ENCODE measurements around the gene FLOT2. TPM values are rescaled to one million over a fixed set of nuclear protein-coding genes. Genes with fewer than 3 reads are reported as not detected.
"Not testable (repeated sequence)": the region's sequence is repeated elsewhere in the genome, so short reads cannot be mapped to it uniquely, and the experiment has no call there.

Gene FLOT2
- total RNA-seq, 4 donors from 2014 or later: 60.2 to 94.8 (median 86.0) TPM

DNA sequence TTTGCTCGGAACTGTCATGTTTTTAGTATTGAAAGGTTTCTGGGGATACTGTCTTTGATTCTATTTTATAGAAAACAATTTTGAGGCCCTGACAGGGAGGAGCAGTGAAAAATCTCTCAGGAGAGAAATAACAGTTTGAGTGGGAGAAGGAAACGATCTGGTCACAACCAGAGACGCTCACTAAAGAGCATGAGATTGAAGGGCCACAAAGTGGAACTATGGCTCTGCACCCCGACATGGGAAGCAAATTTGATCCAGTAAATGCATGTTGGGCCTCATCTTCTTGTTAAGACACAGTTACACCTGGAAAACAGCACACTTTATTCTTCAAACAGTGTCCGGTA is 42.2 kb downstream of the FLOT2 start:
- intact Hi-C loops (cut with DNase I): loop anchor here (5.0 kb wide), 1 partner anchor 93 kb away; no protein-coding TSS in a partner anchor
- peak overlapping the region; percentile 65 to 80 (median 67) for H3K4me3 ChIP-seq
- peaks cover 11 to 18% (median 16%) of the 10 kb centered on the region in 4 donors for H3K4me1 ChIP-seq
- DNase-seq (ENCODE audit: extremely low spot score): no peak
- no peaks in the 10 kb centered on the region for H3K27me3 ChIP-seq
- H3K36me3 ChIP-seq: peaks cover 16 to 43% (median 41%) of the 10 kb centered on the region in 4 donors
- 19% methylated on average over 5 of the region's 5 CpGs for whole genome bisulfite sequencing
- peak overlapping the region; percentile 70 to 82 (median 76) for H3K27ac ChIP-seq (replicated peaks in 1 of 4)
- no peaks in the 10 kb centered on the region for H3K9me3 ChIP-seq
- TF ChIP-seq EP300 (IDR thresholded peaks at IDR 0.05): no peak
- TF ChIP-seq POLR2A (IDR thresholded peaks at IDR 0.05; ENCODE audit: low read depth): no peak
- TF ChIP-seq, protein P1, sequence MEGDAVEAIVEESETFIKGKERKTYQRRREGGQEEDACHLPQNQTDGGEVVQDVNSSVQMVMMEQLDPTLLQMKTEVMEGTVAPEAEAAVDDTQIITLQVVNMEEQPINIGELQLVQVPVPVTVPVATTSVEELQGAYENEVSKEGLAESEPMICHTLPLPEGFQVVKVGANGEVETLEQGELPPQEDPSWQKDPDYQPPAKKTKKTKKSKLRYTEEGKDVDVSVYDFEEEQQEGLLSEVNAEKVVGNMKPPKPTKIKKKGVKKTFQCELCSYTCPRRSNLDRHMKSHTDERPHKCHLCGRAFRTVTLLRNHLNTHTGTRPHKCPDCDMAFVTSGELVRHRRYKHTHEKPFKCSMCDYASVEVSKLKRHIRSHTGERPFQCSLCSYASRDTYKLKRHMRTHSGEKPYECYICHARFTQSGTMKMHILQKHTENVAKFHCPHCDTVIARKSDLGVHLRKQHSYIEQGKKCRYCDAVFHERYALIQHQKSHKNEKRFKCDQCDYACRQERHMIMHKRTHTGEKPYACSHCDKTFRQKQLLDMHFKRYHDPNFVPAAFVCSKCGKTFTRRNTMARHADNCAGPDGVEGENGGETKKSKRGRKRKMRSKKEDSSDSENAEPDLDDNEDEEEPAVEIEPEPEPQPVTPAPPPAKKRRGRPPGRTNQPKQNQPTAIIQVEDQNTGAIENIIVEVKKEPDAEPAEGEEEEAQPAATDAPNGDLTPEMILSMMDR (IDR thresholded peaks at IDR 0.05): no peak
- no peak for TF ChIP-seq POLR2AphosphoS5 (IDR thresholded peaks at IDR 0.05)

DNA sequence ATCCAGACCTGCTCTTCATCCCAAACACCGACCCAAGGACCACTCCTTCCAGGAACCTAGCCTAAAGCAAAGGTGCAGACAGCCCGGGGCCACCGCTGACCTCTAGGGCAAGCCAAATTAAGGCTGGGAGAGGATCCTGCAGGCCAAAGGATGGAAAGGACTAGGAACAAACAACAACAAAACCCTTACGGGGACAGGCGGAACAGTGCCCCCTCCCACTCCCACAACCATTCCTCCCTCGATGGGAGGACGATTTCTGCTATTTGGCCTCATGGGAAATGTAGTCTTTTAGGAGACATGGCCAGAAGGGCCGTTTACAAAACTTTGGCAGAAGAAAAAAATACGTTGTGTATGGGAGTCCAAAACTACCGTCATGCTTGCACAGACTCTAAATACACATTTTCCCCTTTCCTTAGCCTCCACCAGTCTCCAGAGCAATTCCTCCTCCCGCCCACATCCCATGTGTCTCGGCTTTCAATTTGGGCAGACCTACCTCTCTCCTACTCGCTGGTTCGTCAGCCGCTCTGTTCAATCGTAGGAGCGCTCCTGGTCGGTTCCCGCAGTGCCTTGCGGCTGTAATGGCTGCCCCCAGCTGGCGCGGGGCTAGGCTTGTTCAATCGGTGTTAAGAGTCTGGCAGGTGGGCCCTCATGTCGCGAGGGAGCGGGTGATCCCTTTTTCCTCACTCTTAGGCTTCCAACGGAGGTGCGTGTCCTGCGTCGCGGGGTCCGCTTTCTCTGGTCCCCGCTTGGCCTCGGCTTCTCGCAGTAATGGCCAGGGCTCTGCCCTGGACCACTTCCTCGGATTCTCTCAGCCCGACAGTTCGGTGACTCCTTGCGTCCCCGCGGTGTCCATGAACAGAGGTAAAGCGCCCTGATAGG is 42.8 kb downstream of the FLOT2 start, which contains the start of gene ERAL1:
Gene ERAL1, plus strand, starts transcription at position 560 of the 879 bp plus-strand sequence. Its CDS starts 19 bp downstream, at position 579.
- Histone ChIP-seq H3K36me3 (peaks cover 10 to 37% (median 35%) of the 10 kb centered on the region in 4 donors), H3K4me3 (peak within 1 kb of the TSS; percentile 65 to 80 (median 67)), H3K9me3 (no peaks in the 10 kb centered on the region), H3K4me1 (peaks cover 11 to 18% (median 16%) of the 10 kb centered on the region in 4 donors), H3K27me3 (no peaks in the 10 kb centered on the region), H3K27ac (replicated peaks in 1 of 4) (peak within 1 kb of the TSS; percentile 70 to 82 (median 76))
- TF ChIP-seq, protein P1 (IDR thresholded peaks at IDR 0.05): peak in 1 of 3 experiments; percentile 30
- peak; percentile 30 for TF ChIP-seq POLR2A (IDR thresholded peaks at IDR 0.05; ENCODE audit: low read depth)
- TF ChIP-seq EP300 (IDR thresholded peaks at IDR 0.05): no peak
- TF ChIP-seq POLR2AphosphoS5 (IDR thresholded peaks at IDR 0.05): peak; percentile 84 to 89
- peak; percentile 95 for DNase-seq (ENCODE audit: extremely low spot score)
- intact Hi-C loops (cut with DNase I): loop anchor here (5.0 kb wide), 2 partner anchors 37 to 92 kb away; no protein-coding TSS in a partner anchor
- 2% methylated on average over 42 of the region's 42 CpGs for WGBS

DNA sequence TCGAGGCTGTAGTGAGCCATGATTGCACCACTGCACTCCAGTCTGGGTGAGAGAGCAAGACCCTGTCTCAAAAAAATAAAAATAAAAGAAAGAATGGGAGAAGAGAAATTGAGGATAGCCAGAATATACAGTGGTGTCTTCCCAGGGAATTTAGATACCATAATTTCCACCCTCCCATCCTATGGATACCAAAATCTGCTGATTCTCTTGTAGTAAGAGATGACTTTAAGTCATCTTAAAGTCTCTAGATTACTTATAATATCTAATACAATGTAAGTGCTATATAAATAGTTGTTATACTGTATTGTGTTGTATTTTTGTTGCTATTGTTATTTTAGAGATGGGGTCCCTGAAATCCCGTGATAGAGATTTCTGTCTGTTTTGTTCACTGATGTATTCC is 44.2 kb downstream of the FLOT2 start:
- Histone ChIP-seq H3K36me3 (peaks cover 0 to 23% (median 21%) of the 10 kb centered on the region in 4 donors), H3K4me1 (peaks cover 11 to 18% (median 16%) of the 10 kb centered on the region in 4 donors), H3K9me3 (no peaks in the 10 kb centered on the region), H3K4me3 (no peak overlapping the region), H3K27ac (replicated peaks in 1 of 4) (no peak overlapping the region), H3K27me3 (no peaks in the 10 kb centered on the region)
- DNase-seq (ENCODE audit: extremely low spot score): no peak
- TF ChIP-seq, protein P1 (IDR thresholded peaks at IDR 0.05): no peak
- no peak for TF ChIP-seq POLR2AphosphoS5 (IDR thresholded peaks at IDR 0.05)
- 94% methylated on average over 2 of the region's 2 CpGs for WGBS
- intact Hi-C loops (cut with DNase I): loop anchor here (5.0 kb wide), 1 partner anchor 36 kb away; no protein-coding TSS in a partner anchor

DNA sequence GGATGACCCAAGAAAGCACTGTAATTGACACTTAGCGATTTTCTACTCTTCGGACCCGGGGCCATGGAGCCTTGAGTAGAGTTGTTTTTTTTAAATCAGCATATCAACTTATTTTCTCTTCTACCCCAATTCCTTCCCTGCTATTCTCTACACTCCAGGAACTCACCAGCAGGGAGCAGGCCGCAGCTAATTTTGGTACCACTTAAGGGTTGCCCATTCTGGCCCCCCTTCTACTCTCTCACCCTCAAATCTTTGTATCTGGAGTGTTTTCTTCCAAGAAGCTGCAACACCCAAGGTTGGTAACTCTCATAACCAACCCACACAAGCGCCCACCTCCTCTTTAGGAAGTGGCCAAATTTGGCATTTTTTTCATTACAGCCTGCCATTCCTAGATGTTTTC is 48.3 kb downstream of the FLOT2 start:
- DNase-seq (ENCODE audit: extremely low spot score): no peak
- H3K4me3 ChIP-seq: no peak overlapping the region
- H3K27me3 ChIP-seq: no peaks in the 10 kb centered on the region
- peaks cover 3 to 5% (median 4%) of the 10 kb centered on the region in 4 donors for H3K4me1 ChIP-seq
- H3K9me3 ChIP-seq: no peaks in the 10 kb centered on the region
- no peak overlapping the region for H3K27ac ChIP-seq (replicated peaks in 1 of 4)
- no peaks in the 10 kb centered on the region for H3K36me3 ChIP-seq
- no peak for TF ChIP-seq POLR2AphosphoS5 (IDR thresholded peaks at IDR 0.05)
- 82% methylated on average over 5 of the region's 5 CpGs for WGBS
- intact Hi-C loops (cut with DNase I): no loop called here

DNA sequence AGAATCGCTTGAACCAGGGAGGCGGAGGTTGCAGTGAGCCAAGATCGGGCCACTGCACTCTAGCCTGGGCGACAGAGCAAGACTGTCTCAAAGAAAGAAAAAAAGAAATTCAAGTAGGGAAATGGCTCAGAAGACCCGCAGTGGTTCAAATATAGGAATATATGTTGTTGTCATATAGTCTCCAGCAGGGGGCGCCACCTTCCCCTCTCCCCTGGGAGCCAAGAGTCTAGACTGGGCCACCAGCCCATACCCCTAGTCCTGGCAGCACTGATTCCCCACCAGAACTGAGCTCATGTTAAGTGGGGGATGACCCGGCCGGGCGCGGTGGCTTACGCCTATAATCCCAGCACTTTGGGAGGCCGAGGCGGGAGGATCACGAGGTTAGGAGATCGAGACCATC is 48.9 kb downstream of the FLOT2 start:
- H3K4me3 ChIP-seq; H3K9me3 ChIP-seq; H3K4me1 ChIP-seq; DNase-seq (ENCODE audit: extremely low spot score); H3K27me3 ChIP-seq; H3K36me3 ChIP-seq; H3K27ac ChIP-seq (replicated peaks in 1 of 4); intact Hi-C loops (cut with DNase I): not testable (repeated sequence)
- TF ChIP-seq, protein P1 (IDR thresholded peaks at IDR 0.05): peak in 1 of 3 experiments; percentile 35
- 87% methylated on average over 15 of the region's 15 CpGs for WGBS

DNA sequence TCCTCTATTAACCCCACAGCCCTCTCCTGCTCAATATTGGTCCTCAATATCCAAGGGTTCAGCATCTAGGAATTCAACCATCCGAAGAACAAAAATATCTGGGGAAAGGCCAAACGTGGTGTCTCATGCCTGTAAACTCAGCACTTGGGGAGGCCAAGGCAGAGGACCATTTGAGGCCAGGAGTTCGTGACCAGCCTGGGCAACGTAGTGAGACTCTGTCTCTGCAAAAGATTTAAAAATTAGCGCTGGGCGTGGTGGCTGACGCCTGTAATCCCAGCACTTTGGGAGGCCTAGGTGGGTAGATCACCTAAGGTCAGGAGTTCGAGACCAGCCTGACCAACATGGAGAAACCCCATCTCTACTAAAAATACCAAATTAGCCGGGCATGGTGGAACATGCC is 50.8 kb downstream of the FLOT2 start:
- WGBS: 91% methylated on average over 9 of the region's 9 CpGs
- peaks cover 2 to 12% (median 7%) of the 10 kb centered on the region in 4 donors for H3K4me1 ChIP-seq
- intact Hi-C loops (cut with DNase I): not testable (repeated sequence)

More for the DNA sequence above, 50.8 kb downstream of the FLOT2 start:
- not testable (repeated sequence) for H3K9me3 ChIP-seq; H3K36me3 ChIP-seq; H3K27me3 ChIP-seq; DNase-seq (ENCODE audit: extremely low spot score); H3K27ac ChIP-seq (replicated peaks in 1 of 4); H3K4me3 ChIP-seq
